K562 (cell line): ENCODE measurements around the gene CMSS1. TPM values are rescaled to one million over a fixed set of nuclear protein-coding genes. Genes with fewer than 3 reads are reported as not detected.

Source experiments
- ATAC-seq: fragments of 200-7000 bp; cut with Tn5 transposase; 3 replicates; pipeline ENCODE4 v1.9.1; 2020; ENCODE audit warnings: moderate library complexity
- BruUV-seq: library from RNA; stranded (reverse); fragments of 400-500 nt; replicated peaks from 2 replicates; lab custom pipeline; 2021; lab: Mats Ljungman, UMichigan
- CTCF ChIA-PET: fragments of 300-600 bp; formaldehyde crosslinking; extraction: SDS; loops from one replicate; lab custom pipeline; 2021; ENCODE audit warnings: low intra/inter-chr PET ratio; lab: Yijun Ruan, JAX
- POLR2A ChIA-PET: fragments of 300-600, 350-650 bp; sonication (Branson Sonifier 250); formaldehyde crosslinking; extraction: SDS; loops from one replicate; lab custom pipeline; 2021; ENCODE audit warnings: antibody characterized with exemption, inconsistent platforms; lab: Yijun Ruan, JAX
- DNase-seq, 4 experiments: peaks; one replicate each; pipeline versions ENCODE4 v3.0.0 to v3.0.0-alpha.2; 2011 to 2018; ENCODE audit warnings: low spot score in 3 of 4, mixed read lengths in 3 of 4; ENCODE audit errors: extremely low read depth in 1 of 4
- FAIRE-seq: peaks from 2 replicates; lab custom pipeline; 2011; peaks lifted over from hg19 to GRCh38; lab: Jason Lieb, UNC
- H2AFZ ChIP-seq: 2 replicates; pipeline ENCODE4 v1.6.0; 2011; ENCODE audit warnings: low read depth, low read length, control low read depth, inconsistent platforms
- H3K27ac ChIP-seq: fragments of 200-600 bp; 3 replicates; pipeline ENCODE4 v1.8.0; 2011; ENCODE audit warnings: low read depth, mild to moderate bottlenecking, control low read depth, inconsistent platforms, low read length, moderate library complexity, mixed read lengths; ENCODE audit errors: extremely low read depth
- H3K27me3 ChIP-seq, 2 experiments: fragments of 300-600 bp in 1 of 2; 2 replicates in 1 of 2; 3 replicates in 1 of 2; pipeline versions ENCODE4 v1.6.0 to v1.8.0; 2011; ENCODE audit warnings: inconsistent platforms in 2 of 2, low read length in 2 of 2, mild to moderate bottlenecking in 1 of 2, mixed read lengths in 1 of 2, moderate library complexity in 1 of 2; ENCODE audit not compliant: control insufficient read depth in 2 of 2, insufficient read depth in 2 of 2
- H3K36me3 ChIP-seq: fragments of 300-600 bp; 3 replicates; pipeline ENCODE4 v1.8.0; 2011; ENCODE audit warnings: mild to moderate bottlenecking, low read length, inconsistent platforms; ENCODE audit not compliant: control insufficient read depth, insufficient read depth
- H3K4me1 ChIP-seq, 2 experiments: fragments of 200-600 bp in 1 of 2; replicated peaks in 1 of 2; 2 replicates in 1 of 2; 3 replicates in 1 of 2; pipeline versions ENCODE4 v1.5.1 to v1.8.0; 2011; ENCODE audit warnings: inconsistent platforms in 2 of 2, low read length in 2 of 2, mild to moderate bottlenecking in 1 of 2, mixed read lengths in 1 of 2, moderate library complexity in 1 of 2; ENCODE audit not compliant: control insufficient read depth in 2 of 2, insufficient read depth in 2 of 2
- H3K4me2 ChIP-seq: 2 replicates; pipeline ENCODE4 v1.6.1; 2011; ENCODE audit warnings: low read length, control low read depth, inconsistent platforms, mixed read lengths; ENCODE audit not compliant: insufficient read depth
- H3K4me3 ChIP-seq: fragments of 200-600 bp; sonication (generic), shearing (Covaris generic); 2 replicates; pipeline ENCODE4 v1.5.1; 2016; ENCODE audit warnings: control low read depth, inconsistent platforms
- H3K79me2 ChIP-seq: fragments of 200-600 bp; 3 replicates; pipeline ENCODE4 v1.8.0; 2011; ENCODE audit warnings: low read length, inconsistent platforms; ENCODE audit not compliant: control insufficient read depth, insufficient read depth
- H3K9ac ChIP-seq, 2 experiments: 2 replicates each; pipeline versions ENCODE4 v1.6.0 to v1.6.1; 2011; ENCODE audit warnings: low read depth in 2 of 2, low read length in 2 of 2, control low read depth in 1 of 2, inconsistent platforms in 1 of 2, mild to moderate bottlenecking in 1 of 2, mixed read lengths in 1 of 2; ENCODE audit not compliant: insufficient read depth in 1 of 2
- H3K9me1 ChIP-seq: one replicate; pipeline ENCODE4 v1.6.0; 2011; ENCODE audit warnings: inconsistent platforms, mild to moderate bottlenecking, low read length, moderate library complexity; ENCODE audit not compliant: control insufficient read depth, insufficient read depth
- H3K9me3 ChIP-seq: replicated peaks from 2 replicates; pipeline ENCODE4 v1.5.1; 2011; ENCODE audit warnings: low read depth, low read length, inconsistent platforms; ENCODE audit not compliant: control insufficient read depth, insufficient read depth
- H4K20me1 ChIP-seq: replicated peaks from 2 replicates; pipeline ENCODE4 v1.6.1; 2011; ENCODE audit warnings: low read length, inconsistent platforms, mixed read lengths; ENCODE audit not compliant: control insufficient read depth, insufficient read depth
- ARHGAP35 ChIP-seq: fragments of 450-650 bp; IDR thresholded peaks from 2 replicates; pipeline ENCODE4 v1.6.1; 2018; ENCODE audit not compliant: partially characterized antibody
- ATF7 ChIP-seq: fragments of 450-650 bp; IDR thresholded peaks from 2 replicates; pipeline ENCODE4 v1.7.1; 2014; ENCODE audit warnings: mild to moderate bottlenecking, moderate library complexity
- BHLHE40 ChIP-seq: IDR thresholded peaks from 2 replicates; pipeline ENCODE4 v1.6.1; 2011; ENCODE audit warnings: low read length, improper control_type of control experiment
- FOXM1 ChIP-seq, 2 experiments: fragments of 450-650 bp in 1 of 2; sonication (generic) in 1 of 2; formaldehyde crosslinking in 1 of 2; IDR thresholded peaks; 2 replicates each; pipeline versions ENCODE4 v1.6.1 to v1.9.0; 2017 to 2022; ENCODE audit warnings: low read depth in 2 of 2, mild to moderate bottlenecking in 2 of 2, missing genetic modification reagents in 1 of 2, moderate library complexity in 1 of 2
- HEY1 ChIP-seq: fragments of 250-450 bp; sonication (Bioruptor Pico); IDR thresholded peaks from 2 replicates; pipeline ENCODE4 v1.5.0; 2020; ENCODE audit warnings: mild to moderate bottlenecking, moderate library complexity, borderline replicate concordance
- NFXL1 ChIP-seq: fragments of 450-650 bp; formaldehyde crosslinking; IDR thresholded peaks from 2 replicates; pipeline ENCODE4 v1.4.0; 2021; ENCODE audit warnings: mild to moderate bottlenecking
- PHTF2 ChIP-seq: fragments of 250-450 bp; sonication (Bioruptor Pico); IDR thresholded peaks from 2 replicates; pipeline ENCODE4 v1.5.0; 2021; ENCODE audit warnings: mild to moderate bottlenecking
- PPARD ChIP-seq: fragments of 250-450 bp; sonication (Bioruptor Pico); IDR thresholded peaks from 2 replicates; pipeline ENCODE4 v1.8.0; 2022; ENCODE audit warnings: inconsistent platforms, mild to moderate bottlenecking, moderate library complexity
- STAT5A ChIP-seq: IDR thresholded peaks from 2 replicates; pipeline ENCODE4 v1.6.1; 2012; ENCODE audit warnings: low read length, inconsistent platforms, borderline replicate concordance
- ZBTB5 ChIP-seq: fragments of 450-650 bp; IDR thresholded peaks from 2 replicates; pipeline ENCODE4 v1.6.1; 2017; ENCODE audit warnings: antibody characterized with exemption
- ZBTB7A ChIP-seq: IDR thresholded peaks from 2 replicates; pipeline ENCODE4 v1.6.1; 2011; ENCODE audit warnings: low read depth, mild to moderate bottlenecking, low read length, moderate library complexity, borderline replicate concordance; ENCODE audit not compliant: control insufficient read depth
- ZNF408 ChIP-seq: fragments of 250-450 bp; sonication (Bioruptor Pico); IDR thresholded peaks from 2 replicates; pipeline ENCODE4 v1.4.0; 2020; ENCODE audit warnings: low read depth, mild to moderate bottlenecking, moderate library complexity
- WGBS: fragments of 100-300 bp; shearing (Covaris generic); methylation state at CpG from one replicate; pipeline ENCODE4 v1.1.6; 2016; ENCODE audit warnings: low coverage, mixed read lengths; ENCODE audit not compliant: insufficient coverage; ENCODE audit errors: missing lambda C conversion rate; 5-methylcytosine and 5-hydroxymethylcytosine counted together
- in situ Hi-C: fragments of 300-500 bp; cut with MboI; formaldehyde crosslinking; loops from 4 replicates; pipeline ENCODE4 v1.15.0; 2018; ENCODE audit warnings: inconsistent platforms, mixed read lengths
- intact Hi-C: fragments of 100-400 bp; cut with micrococcal nuclease; formaldehyde crosslinking; loops from 2 replicates; pipeline ENCODE4 v1.14.2; 2022
- polyA plus RNA-seq, 8 experiments: library from polyadenylated mRNA; depleted of rRNA in 4 of 8; stranded (reverse) in 5 of 8; unstranded in 3 of 8; fragments of >200 nt; fragmentation: Nextera tagmentation in 2 of 8; fragmentation: Illumina TruSeq in 1 of 8; extraction: Ambion mirVana in 2 of 8; extraction: Trizol in 1 of 8; gene quantifications; 2 replicates each; pipeline versions ENCODE4 v1.2.1 to v1.2.3, GENCODE V29; 2011 to 2014; ENCODE audit warnings: inconsistent platforms in 1 of 8, missing spikeins in 1 of 8
- total RNA-seq, 7 experiments: library from RNA; depleted of rRNA in 6 of 7; stranded (reverse); fragments of >200 nt in 6 of 7; fragmentation: Illumina TruSeq in 2 of 7; extraction: Trizol in 2 of 7; gene quantifications; 2 replicates each; pipeline versions ENCODE4 v1.2.1 to v1.2.3, GENCODE V29; 2011 to 2021; ENCODE audit warnings: low replicate concordance in 1 of 7
- TF ChIP-seq, protein P1 (sequence below): sonication (generic); formaldehyde crosslinking; IDR thresholded peaks from 2 replicates; pipeline ENCODE4 v1.8.1; 2023; ENCODE audit warnings: mild to moderate bottlenecking, missing genetic modification reagents
- TF ChIP-seq, protein P2 (sequence below), 3 experiments: fragments of 200-800 bp in 1 of 3; fragments of 250-450 bp in 1 of 3; fragments of 450-650 bp in 1 of 3; sonication (Bioruptor Pico) in 1 of 3; sonication (Bioruptor generic) in 1 of 3; formaldehyde crosslinking in 1 of 3; IDR thresholded peaks; 2 replicates each; pipeline versions ENCODE4 v1.6.1 to v1.8.0; 2016 to 2022; ENCODE audit warnings: mild to moderate bottlenecking in 2 of 3, missing genetic modification characterization in 2 of 3, missing compliant biosample characterization in 1 of 3, moderate library complexity in 1 of 3
- TF ChIP-seq, protein P3 (sequence below), 2 experiments: fragments of 450-650 bp in 1 of 2; sonication (generic) in 1 of 2; formaldehyde crosslinking in 1 of 2; IDR thresholded peaks in 1 of 2; conservative IDR thresholded peaks in 1 of 2; 2 replicates each; pipeline versions ENCODE4 v1.6.1 to v1.8.1; 2016 to 2023; ENCODE audit warnings: mild to moderate bottlenecking in 2 of 2, moderate library complexity in 2 of 2, inconsistent platforms in 1 of 2, missing genetic modification reagents in 1 of 2

Gene CMSS1
- total and polyA plus RNA-seq, 9 of the 15 experiments (the other 6 are each of a cell fraction or from before 2014, with no cell fraction given) = 46.9 to 109 (median 72.3) TPM

GRCh38 chr3:99780749-99781148 lies 36.9 kb upstream of the CMSS1 start:
- in situ Hi-C loops = no loop called here
- CTCF ChIA-PET = no interaction called here
- H3K9me3 ChIP-seq = no peaks in the 10 kb centered on the region
- WGBS = 3% methylated on average over 3 of the region's 3 CpGs
- H3K27me3 ChIP-seq = no peaks in the 10 kb centered on the region
- BruUV-seq = no TSS peak
- no peaks in the 10 kb centered on the region for H4K20me1 ChIP-seq
- FAIRE-seq (no peak), DNase-seq (no peak), ATAC-seq (no peak)
- H3K9me1 ChIP-seq = no peaks in the 10 kb centered on the region
- POLR2A ChIA-PET = no interaction called here
- H3K36me3 ChIP-seq = no peaks in the 10 kb centered on the region
- peaks cover 0 to 12% of the 10 kb centered on the region in 2 experiments; a peak in 3 of 5 replicates for H3K4me1 ChIP-seq
- H3K9ac ChIP-seq = no peak overlapping the region
- intact Hi-C loops = loop anchor here (10.0 kb wide), 1 partner anchor 276 kb away; no protein-coding TSS in a partner anchor
- H3K4me3 ChIP-seq = no peak overlapping the region
- no peak overlapping the region for H2AFZ ChIP-seq
- no peak overlapping the region for H3K4me2 ChIP-seq
- H3K79me2 ChIP-seq = no peaks in the 10 kb centered on the region
- no peak overlapping the region for H3K27ac ChIP-seq
- TF ChIP-seq BHLHE40 (no peak), STAT5A (no peak), ATF7 (no peak), PPARD (CRISPR knock-in tag) (no peak), ZBTB5 (no peak), NFXL1 (CRISPR knock-in tag) (no peak), ZNF408 (no peak), HEY1 (CRISPR knock-in tag) (no peak), ARHGAP35 (no peak), PHTF2 (CRISPR knock-in tag) (no peak), ZBTB7A (no peak), FOXM1 (IDR thresholded peaks at IDR 0.05; ENCODE audit: low read depth) (no peak), FOXM1 (CRISPR knock-in tag; IDR thresholded peaks at IDR 0.05; ENCODE audit: low read depth) (no peak)
- TF ChIP-seq, protein P1, sequence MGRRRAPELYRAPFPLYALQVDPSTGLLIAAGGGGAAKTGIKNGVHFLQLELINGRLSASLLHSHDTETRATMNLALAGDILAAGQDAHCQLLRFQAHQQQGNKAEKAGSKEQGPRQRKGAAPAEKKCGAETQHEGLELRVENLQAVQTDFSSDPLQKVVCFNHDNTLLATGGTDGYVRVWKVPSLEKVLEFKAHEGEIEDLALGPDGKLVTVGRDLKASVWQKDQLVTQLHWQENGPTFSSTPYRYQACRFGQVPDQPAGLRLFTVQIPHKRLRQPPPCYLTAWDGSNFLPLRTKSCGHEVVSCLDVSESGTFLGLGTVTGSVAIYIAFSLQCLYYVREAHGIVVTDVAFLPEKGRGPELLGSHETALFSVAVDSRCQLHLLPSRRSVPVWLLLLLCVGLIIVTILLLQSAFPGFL = no peak
- TF ChIP-seq, protein P2, sequence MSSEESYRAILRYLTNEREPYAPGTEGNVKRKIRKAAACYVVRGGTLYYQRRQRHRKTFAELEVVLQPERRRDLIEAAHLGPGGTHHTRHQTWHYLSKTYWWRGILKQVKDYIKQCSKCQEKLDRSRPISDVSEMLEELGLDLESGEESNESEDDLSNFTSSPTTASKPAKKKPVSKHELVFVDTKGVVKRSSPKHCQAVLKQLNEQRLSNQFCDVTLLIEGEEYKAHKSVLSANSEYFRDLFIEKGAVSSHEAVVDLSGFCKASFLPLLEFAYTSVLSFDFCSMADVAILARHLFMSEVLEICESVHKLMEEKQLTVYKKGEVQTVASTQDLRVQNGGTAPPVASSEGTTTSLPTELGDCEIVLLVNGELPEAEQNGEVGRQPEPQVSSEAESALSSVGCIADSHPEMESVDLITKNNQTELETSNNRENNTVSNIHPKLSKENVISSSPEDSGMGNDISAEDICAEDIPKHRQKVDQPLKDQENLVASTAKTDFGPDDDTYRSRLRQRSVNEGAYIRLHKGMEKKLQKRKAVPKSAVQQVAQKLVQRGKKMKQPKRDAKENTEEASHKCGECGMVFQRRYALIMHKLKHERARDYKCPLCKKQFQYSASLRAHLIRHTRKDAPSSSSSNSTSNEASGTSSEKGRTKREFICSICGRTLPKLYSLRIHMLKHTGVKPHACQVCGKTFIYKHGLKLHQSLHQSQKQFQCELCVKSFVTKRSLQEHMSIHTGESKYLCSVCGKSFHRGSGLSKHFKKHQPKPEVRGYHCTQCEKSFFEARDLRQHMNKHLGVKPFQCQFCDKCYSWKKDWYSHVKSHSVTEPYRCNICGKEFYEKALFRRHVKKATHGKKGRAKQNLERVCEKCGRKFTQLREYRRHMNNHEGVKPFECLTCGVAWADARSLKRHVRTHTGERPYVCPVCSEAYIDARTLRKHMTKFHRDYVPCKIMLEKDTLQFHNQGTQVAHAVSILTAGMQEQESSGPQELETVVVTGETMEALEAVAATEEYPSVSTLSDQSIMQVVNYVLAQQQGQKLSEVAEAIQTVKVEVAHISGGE (CRISPR knock-in tag; IDR thresholded peaks at IDR 0.05) = no peak
- TF ChIP-seq, protein P3, sequence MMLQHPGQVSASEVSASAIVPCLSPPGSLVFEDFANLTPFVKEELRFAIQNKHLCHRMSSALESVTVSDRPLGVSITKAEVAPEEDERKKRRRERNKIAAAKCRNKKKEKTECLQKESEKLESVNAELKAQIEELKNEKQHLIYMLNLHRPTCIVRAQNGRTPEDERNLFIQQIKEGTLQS (IDR thresholded peaks at IDR 0.05) = no peak
- TF ChIP-seq, protein P3 (CRISPR knock-in tag; conservative IDR thresholded peaks at IDR 0.05) = no peak
